ENCODE data around the gene CATSPERZ. TPM values are rescaled to one million over a fixed set of nuclear protein-coding genes. Genes with fewer than 3 reads are reported as not detected.
A peak's percentile ranks its signal among the peaks of the same experiment; 100 is the strongest.

Gene CATSPERZ
- total and polyA plus RNA-seq, 2 of the 8 experiments (the other 6 are each of a cell fraction or from before 2014, with no cell fraction given) = 0.77 TPM; not detected in 1

GRCh38 chr11:64305691-64306562 is 5.8 kb downstream of the CATSPERZ start (continued):
- no peak for TF ChIP-seq CREB1 (IDR thresholded peaks at IDR 0.05)
- peak; percentile 36; the same call in 1 of the 2 replicates for TF ChIP-seq EGR1 (IDR thresholded peaks at IDR 0.05; ENCODE audit: borderline replicate concordance, low read depth, low read length)
- TF ChIP-seq NANOG (IDR thresholded peaks at IDR 0.05; ENCODE audit: insufficient read depth, low read depth, low read length, poor library complexity, severe bottlenecking) = no peak
- TF ChIP-seq POLR2A (IDR thresholded peaks at IDR 0.05; ENCODE audit: control extremely low read depth in 1 of 2, low read depth in 2 of 2, low read length in 2 of 2) = 0 out of 3 replicates have a peak, but pooled peaks of 1 of the 2 experiments have one; percentile 37
- TF ChIP-seq SIN3A (conservative IDR thresholded peaks at IDR 0.05 in 1 of 2, IDR thresholded peaks at IDR 0.05 in 1 of 2; ENCODE audit: low read depth in 1 of 2, low read length in 2 of 2) = peak in 1 of 2 experiments; percentile 87; a peak in 2 of 4 replicates
- no peak for TF ChIP-seq CBX8 (IDR thresholded peaks at IDR 0.05; ENCODE audit: borderline replicate concordance, low read depth, low read length)
- no peak for TF ChIP-seq BCL11A (IDR thresholded peaks at IDR 0.05; ENCODE audit: low read depth in 2 of 2, low read length in 2 of 2)
- no peak for TF ChIP-seq SRF (IDR thresholded peaks at IDR 0.05; ENCODE audit: low read depth, low read length)
- no peak for TF ChIP-seq EZH2 (IDR thresholded peaks at IDR 0.05; ENCODE audit: low read depth, low read length, severe bottlenecking)
- 0 out of 2 replicates have a peak, but pooled peaks have one; percentile 11 for TF ChIP-seq BACH1 (IDR thresholded peaks at IDR 0.05; ENCODE audit: low read length)
- no peak for TF ChIP-seq CBX5 (IDR thresholded peaks at IDR 0.05; ENCODE audit: low read depth, low read length)
- no peak for TF ChIP-seq ZNF274 (IDR thresholded peaks at IDR 0.05; ENCODE audit: borderline replicate concordance, extremely low read depth, low read length)
